NB4 (cell line): ENCODE data around the gene SHANK1.
A peak's percentile ranks its signal among the peaks of the same experiment; 100 is the strongest.

Experiments
- DNase-seq: peaks from one replicate; pipeline ENCODE4 v3.0.0; 2010; ENCODE audit warnings: low read depth
- H3K4me3 ChIP-seq: one replicate; pipeline ENCODE4 v1.5.1; 2011; ENCODE audit warnings: mild to moderate bottlenecking, low read depth, low read length, moderate library complexity
- CTCF ChIP-seq: IDR thresholded peaks from one replicate; pipeline ENCODE4 v1.5.1; 2012; ENCODE audit warnings: low read depth, low read length
- MYC ChIP-seq: IDR thresholded peaks from 2 replicates; pipeline ENCODE4 v1.6.1; 2011; ENCODE audit warnings: low read depth, low read length
- POLR2A ChIP-seq: IDR thresholded peaks from 2 replicates; pipeline ENCODE4 v1.6.1; 2011; ENCODE audit warnings: mild to moderate bottlenecking; ENCODE audit not compliant: insufficient read length; ENCODE audit errors: extremely low read depth
- TF ChIP-seq, protein P1 (sequence below): IDR thresholded peaks from 2 replicates; pipeline ENCODE4 v1.6.1; 2011; ENCODE audit warnings: low read depth, low read length

SHANK1 gene

GRCh38 chr19:50659318-50660087 is 60.1 kb downstream of the SHANK1 start:
- no peak for DNase-seq
- no peak for TF ChIP-seq MYC
- TF ChIP-seq, protein P1, sequence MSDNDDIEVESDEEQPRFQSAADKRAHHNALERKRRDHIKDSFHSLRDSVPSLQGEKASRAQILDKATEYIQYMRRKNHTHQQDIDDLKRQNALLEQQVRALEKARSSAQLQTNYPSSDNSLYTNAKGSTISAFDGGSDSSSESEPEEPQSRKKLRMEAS = no peak
- TF ChIP-seq CTCF = no peak
- peak overlapping the region; percentile 62 for H3K4me3 ChIP-seq

DNA sequence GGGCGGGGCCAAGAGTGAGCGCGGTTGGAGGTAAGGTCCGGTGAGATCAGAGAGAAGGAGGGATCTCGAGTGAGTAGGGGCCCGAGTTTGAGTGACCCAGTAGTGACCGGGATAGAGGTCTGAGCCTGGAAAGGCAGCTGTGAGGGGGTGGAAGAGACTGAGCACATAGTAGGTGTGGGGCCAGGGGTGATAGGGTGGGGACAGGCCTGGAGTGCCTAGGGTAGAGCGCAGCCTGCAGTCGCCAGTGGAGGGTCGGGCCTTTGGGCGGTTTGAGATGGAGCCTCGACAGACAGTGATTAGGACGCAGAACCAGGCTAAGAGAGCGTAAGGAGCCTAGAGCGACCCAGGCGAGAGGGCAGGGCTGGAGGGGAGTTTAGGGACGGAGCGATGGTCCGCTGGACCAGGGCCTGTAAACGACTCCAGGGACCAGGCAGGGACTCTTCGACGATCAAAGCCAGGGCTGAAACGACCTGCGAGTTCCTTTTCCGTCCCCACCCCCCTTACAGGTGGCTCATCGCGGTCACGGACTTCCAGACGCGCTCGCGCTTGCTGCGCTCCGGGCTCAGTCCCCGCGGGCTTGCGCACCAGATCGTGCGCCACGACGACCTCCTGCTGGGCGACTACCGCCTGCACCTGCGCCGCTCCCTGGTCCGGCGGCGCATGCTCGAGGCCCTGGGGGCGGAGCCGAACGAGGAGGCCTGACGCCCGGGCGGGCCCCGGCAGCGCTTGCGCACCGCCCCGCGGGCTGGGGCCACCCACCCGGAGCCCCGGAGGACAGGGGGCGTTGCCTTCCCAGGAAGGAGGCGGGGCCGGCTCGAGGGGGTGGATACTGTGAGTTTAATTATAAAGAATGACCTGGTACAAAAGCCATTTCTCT is 60.9 kb downstream of the SHANK1 start:
- DNase-seq = peak; percentile 93
- TF ChIP-seq, protein P1 = no peak; the same call in none of the 2 replicates
- TF ChIP-seq MYC (peak; percentile 40; the same call in 1 of the 2 replicates), POLR2A (peak; percentile 73)
- H3K4me3 ChIP-seq = peak overlapping the region; percentile 72

DNA sequence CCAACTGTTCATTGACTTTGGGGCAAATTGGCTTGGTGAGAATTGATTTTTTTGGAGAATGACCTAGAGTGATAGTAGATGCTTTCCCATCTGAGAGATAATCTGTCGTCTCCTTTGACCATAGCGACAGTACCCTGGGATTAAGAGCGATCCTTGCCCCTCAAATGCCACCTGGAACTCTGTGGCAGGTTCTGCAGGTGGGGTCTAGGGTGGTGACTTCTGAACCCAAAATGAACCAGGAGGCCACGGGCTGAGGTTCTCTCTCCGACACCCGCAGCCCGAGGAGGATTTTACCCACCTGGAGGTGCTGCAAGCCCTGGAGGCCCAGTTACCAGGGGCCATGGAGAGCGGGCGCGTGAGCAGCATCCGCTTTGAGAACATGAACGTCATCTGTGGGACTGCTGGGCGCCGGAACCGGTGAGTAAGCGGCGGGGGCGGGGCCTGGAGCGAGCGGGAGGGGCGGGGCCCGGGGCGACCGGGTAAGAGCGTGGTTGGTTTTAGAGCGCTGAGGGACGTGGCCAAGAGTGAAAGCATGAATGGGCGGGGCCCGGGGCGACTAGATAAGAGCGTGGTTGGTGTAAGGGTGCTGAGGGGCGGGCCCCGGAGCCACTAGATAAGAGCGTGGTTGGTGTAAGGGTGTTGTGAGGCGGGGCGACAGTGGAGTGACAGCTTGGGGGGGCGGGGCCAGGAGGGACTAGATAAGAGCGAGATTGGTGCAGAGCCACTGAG is 61.7 kb downstream of the SHANK1 start:
- TF ChIP-seq MYC = no peak; the same call in 1 of the 2 replicates
- TF ChIP-seq, protein P1 = peak; percentile 54; the same call in 1 of the 2 replicates
- no peak for TF ChIP-seq CTCF
- TF ChIP-seq POLR2A = peak; percentile 63
- peak overlapping the region; percentile 72 for H3K4me3 ChIP-seq
- peak; percentile 99 for DNase-seq

DNA sequence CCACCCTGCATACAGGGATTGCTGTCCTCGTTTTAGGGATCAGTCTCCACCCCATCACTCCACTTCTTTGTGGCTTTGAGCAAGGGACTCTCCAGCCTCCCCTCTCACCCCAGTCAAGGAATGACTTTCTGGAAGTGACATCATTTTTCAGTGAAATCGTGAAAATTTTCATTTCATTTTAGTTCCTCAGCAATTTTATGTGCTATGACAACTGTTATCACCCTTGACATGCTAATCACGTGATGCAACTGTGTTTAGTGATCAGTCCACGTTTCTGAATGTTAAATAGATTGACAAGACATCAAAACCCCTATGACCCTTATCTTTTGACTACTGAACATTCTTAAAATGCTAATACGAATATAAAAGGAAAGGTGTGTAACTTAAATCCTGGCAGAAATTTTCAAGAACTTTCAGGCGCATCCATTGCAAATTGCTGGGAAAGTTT is 62.4 kb downstream of the SHANK1 start:
- TF ChIP-seq CTCF (no peak), MYC (no peak), POLR2A (no peak)
- TF ChIP-seq, protein P1 = no peak
- peak overlapping the region; percentile 64 for H3K4me3 ChIP-seq
- DNase-seq = no peak

- H3K4me3 ChIP-seq = no peak overlapping the region
- TF ChIP-seq MYC = no peak
- no peak for TF ChIP-seq CTCF
- TF ChIP-seq, protein P1 = no peak
- no peak for TF ChIP-seq POLR2A
- no peak for DNase-seq
These were observed 64.7 kb downstream of the SHANK1 start for GRCh38 chr19:50654882-50655281.
